ENCODE results near the gene HSD17B11.
"Not testable (repeated sequence)": the region's sequence is repeated elsewhere in the genome, so short reads cannot be mapped to it uniquely, and the experiment has no call there.

Gene HSD17B11

GRCh38 chr4:87360338-87360935 is 30.6 kb downstream of the HSD17B11 start:
- no peak for DNase-seq

GRCh38 chr4:87359258-87359657 is 31.7 kb downstream of the HSD17B11 start:
- DNase-seq = no peak

GRCh38 chr4:87356832-87357526 is 34.0 kb downstream of the HSD17B11 start:
- DNase-seq = no peak

- DNase-seq = no peak
These were observed 36.6 kb downstream of the HSD17B11 start for GRCh38 chr4:87354168-87355102.

- peak in 11 of 51 donors; percentile 1 to 32 (median 6) for DNase-seq
These were observed 37.4 kb downstream of the HSD17B11 start for GRCh38 chr4:87353592-87353991.

GRCh38 chr4:87345139-87345538 is 45.8 kb downstream of the HSD17B11 start:
- DNase-seq = no peak

GRCh38 chr4:87342872-87343271 is 48.1 kb downstream of the HSD17B11 start:
- DNase-seq = no peak

- DNase-seq = not testable (repeated sequence)
These were observed 48.9 kb downstream of the HSD17B11 start for GRCh38 chr4:87341954-87342635.

- DNase-seq = no peak
These were observed 51.5 kb downstream of the HSD17B11 start for GRCh38 chr4:87339440-87339839.

GRCh38 chr4:87337361-87337760 is 53.6 kb downstream of the HSD17B11 start:
- DNase-seq = no peak

GRCh38 chr4:87333267-87333666 is 57.7 kb downstream of the HSD17B11 start:
- no peak for DNase-seq

GRCh38 chr4:87330761-87331160 is 60.2 kb downstream of the HSD17B11 start:
- DNase-seq = no peak

- DNase-seq = no peak
These were observed 63.9 kb downstream of the HSD17B11 start for GRCh38 chr4:87327136-87327535.

GRCh38 chr4:87326460-87326859 is 64.5 kb downstream of the HSD17B11 start:
- no peak for DNase-seq

GRCh38 chr4:87322754-87323153 is 68.2 kb downstream of the HSD17B11 start, which contains the start of gene HSD17B13:
Gene HSD17B13 (minus strand): TSS chr4:87322882. CDS start chr4:87322841, 41 bp downstream.
- DNase-seq = no peak

- no peak for DNase-seq
These were observed 69.1 kb downstream of the HSD17B11 start for GRCh38 chr4:87321888-87322287.

GRCh38 chr4:87317527-87317926 is 73.5 kb downstream of the HSD17B11 start:
- DNase-seq = no peak

- no peak for DNase-seq
These were observed 74.0 kb downstream of the HSD17B11 start for GRCh38 chr4:87316961-87317360.

- not testable (repeated sequence) for DNase-seq
These were observed 76.0 kb downstream of the HSD17B11 start for GRCh38 chr4:87315000-87315399.

GRCh38 chr4:87313756-87314155 is 77.2 kb downstream of the HSD17B11 start:
- DNase-seq = no peak

GRCh38 chr4:87311684-87312083 is 79.3 kb downstream of the HSD17B11 start:
- no peak for DNase-seq

Data from hypothalamus (tissue), 51 donors.